Neural cell (in vitro differentiated cells): ENCODE results near the gene CIC.

Experiments used
- EP300 ChIP-seq: fragments of 450-650 bp; conservative IDR thresholded peaks from 2 replicates; pipeline ENCODE4 v1.6.1; 2014; ENCODE audit warnings: antibody characterized with exemption, mild to moderate bottlenecking, moderate library complexity; ENCODE audit not compliant: poor library complexity, severe bottlenecking
- EZH2 ChIP-seq: fragments of 200-600, 300-800 bp; shearing (Covaris generic), sonication (generic); IDR thresholded peaks from 2 replicates; pipeline ENCODE4 v1.6.1; 2014; ENCODE audit warnings: antibody characterized with exemption, low read length, borderline replicate concordance, mild to moderate bottlenecking; ENCODE audit not compliant: insufficient read depth, poor library complexity, severe bottlenecking
- MXI1 ChIP-seq: fragments of 450-650 bp; conservative IDR thresholded peaks from 2 replicates; pipeline ENCODE4 v1.6.1; 2014; ENCODE audit warnings: antibody characterized with exemption, mild to moderate bottlenecking; ENCODE audit not compliant: poor library complexity, severe bottlenecking
- POLR2AphosphoS5 ChIP-seq: IDR thresholded peaks from 2 replicates; pipeline ENCODE4 v1.6.1; 2012
- SMC3 ChIP-seq: fragments of 450-650 bp; conservative IDR thresholded peaks from 2 replicates; pipeline ENCODE4 v1.6.1; 2014; ENCODE audit warnings: antibody characterized with exemption, mild to moderate bottlenecking, moderate library complexity; ENCODE audit not compliant: poor library complexity
- TAF1 ChIP-seq: IDR thresholded peaks from 2 replicates; pipeline ENCODE4 v1.6.1; 2012; ENCODE audit warnings: low read depth
- TF ChIP-seq, protein P1 (sequence below): fragments of 450-650 bp; IDR thresholded peaks from 2 replicates; pipeline ENCODE4 v1.5.1; 2014; ENCODE audit warnings: antibody characterized with exemption, mild to moderate bottlenecking, moderate library complexity; ENCODE audit not compliant: poor library complexity, severe bottlenecking

DNA sequence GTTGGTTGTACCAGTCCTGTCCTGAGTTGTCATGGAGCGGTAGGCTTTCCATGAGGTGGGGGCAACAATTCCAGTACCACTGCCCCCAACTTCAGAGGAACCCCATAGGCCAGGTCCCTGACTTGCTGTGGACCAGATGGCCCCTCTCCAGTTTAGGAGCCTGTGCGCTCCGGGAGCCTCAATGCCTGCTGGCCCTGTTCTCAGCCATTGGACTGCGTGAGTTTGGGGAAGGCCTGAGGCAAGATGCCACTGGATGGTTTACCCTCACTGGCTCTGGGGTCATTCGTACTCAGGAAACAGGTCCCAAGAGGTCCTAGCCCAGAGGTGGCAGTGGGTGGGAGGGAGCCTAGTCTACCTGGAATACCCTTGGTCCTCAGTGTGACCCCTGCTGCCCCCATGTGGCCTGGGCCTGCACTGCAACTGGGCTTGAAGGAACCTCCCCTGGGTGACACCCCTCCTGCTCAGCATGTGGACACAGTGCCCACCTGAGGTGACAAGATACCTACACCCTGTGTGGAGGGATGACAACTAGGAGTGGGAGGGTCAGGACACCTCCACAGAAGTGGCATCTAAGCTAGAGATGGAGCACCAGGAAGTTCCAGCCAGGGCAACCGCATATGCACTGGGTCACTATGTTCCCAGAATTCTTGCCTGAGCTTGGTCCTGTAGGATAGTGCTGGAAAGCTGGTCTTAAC is 26.9 kb downstream of the CIC start:
- TF ChIP-seq, protein P1, sequence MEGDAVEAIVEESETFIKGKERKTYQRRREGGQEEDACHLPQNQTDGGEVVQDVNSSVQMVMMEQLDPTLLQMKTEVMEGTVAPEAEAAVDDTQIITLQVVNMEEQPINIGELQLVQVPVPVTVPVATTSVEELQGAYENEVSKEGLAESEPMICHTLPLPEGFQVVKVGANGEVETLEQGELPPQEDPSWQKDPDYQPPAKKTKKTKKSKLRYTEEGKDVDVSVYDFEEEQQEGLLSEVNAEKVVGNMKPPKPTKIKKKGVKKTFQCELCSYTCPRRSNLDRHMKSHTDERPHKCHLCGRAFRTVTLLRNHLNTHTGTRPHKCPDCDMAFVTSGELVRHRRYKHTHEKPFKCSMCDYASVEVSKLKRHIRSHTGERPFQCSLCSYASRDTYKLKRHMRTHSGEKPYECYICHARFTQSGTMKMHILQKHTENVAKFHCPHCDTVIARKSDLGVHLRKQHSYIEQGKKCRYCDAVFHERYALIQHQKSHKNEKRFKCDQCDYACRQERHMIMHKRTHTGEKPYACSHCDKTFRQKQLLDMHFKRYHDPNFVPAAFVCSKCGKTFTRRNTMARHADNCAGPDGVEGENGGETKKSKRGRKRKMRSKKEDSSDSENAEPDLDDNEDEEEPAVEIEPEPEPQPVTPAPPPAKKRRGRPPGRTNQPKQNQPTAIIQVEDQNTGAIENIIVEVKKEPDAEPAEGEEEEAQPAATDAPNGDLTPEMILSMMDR: peak; percentile 86
- TF ChIP-seq EZH2 (no peak), POLR2AphosphoS5 (peak; percentile 27), SMC3 (peak; percentile 69), MXI1 (no peak), TAF1 (no peak), EP300 (no peak)
